HFF-Myc (cell line): ENCODE data around the gene LAMB1.

Experiments
- DNase-seq: peaks from one replicate; pipeline ENCODE4 v3.0.0-alpha.2; 2011; ENCODE audit warnings: low read depth; ENCODE audit errors: extremely low read depth
- H3K4me3 ChIP-seq: replicated peaks from 2 replicates; pipeline ENCODE4 v1.5.1; 2011; ENCODE audit warnings: low read depth, mild to moderate bottlenecking, control low read depth, low read length
- TF ChIP-seq, protein P1 (sequence below): IDR thresholded peaks from 2 replicates; pipeline ENCODE4 v1.5.1; 2012; ENCODE audit warnings: mild to moderate bottlenecking, low read depth, low read length, control low read depth; ENCODE audit errors: missing control alignments

LAMB1 gene

DNA sequence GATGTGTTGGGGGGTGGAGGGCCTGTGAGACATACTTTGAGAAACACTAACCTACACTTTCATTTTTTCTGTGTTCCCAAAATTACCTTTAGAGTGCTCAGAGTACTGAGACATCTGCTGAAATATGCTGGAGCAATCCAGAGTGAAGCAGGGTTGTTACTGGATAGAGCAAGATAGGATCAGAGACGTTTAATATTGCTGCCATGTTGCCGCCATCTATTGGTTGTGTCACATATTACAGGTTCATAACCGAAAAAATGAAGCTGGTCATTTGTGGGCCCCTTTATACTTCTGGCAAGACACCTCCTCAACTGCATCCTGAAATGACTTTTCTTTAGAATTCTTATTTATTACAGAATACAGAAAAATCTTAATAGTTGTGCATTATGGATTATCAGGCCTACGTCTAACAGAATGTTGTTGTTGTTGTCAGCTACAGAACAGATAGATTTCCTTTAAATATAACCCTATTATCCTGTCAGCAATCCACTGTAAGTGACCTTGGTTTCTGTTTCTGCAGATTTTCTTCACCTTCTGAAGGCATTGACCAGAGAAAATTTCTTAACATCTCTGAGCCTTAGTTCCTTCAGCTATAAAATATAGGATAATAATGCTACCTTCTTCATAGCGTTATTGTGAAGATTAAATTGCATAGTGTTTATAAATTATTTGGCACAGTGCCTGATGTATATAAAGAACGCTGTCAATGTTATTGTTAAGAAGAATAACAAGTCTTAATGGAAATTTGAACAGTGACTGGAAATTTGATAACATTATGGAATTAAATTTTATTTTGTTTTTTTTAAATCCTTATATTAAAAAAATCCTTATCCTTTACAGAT, 128.1 kb downstream of the LAMB1 start:
- TF ChIP-seq, protein P1, sequence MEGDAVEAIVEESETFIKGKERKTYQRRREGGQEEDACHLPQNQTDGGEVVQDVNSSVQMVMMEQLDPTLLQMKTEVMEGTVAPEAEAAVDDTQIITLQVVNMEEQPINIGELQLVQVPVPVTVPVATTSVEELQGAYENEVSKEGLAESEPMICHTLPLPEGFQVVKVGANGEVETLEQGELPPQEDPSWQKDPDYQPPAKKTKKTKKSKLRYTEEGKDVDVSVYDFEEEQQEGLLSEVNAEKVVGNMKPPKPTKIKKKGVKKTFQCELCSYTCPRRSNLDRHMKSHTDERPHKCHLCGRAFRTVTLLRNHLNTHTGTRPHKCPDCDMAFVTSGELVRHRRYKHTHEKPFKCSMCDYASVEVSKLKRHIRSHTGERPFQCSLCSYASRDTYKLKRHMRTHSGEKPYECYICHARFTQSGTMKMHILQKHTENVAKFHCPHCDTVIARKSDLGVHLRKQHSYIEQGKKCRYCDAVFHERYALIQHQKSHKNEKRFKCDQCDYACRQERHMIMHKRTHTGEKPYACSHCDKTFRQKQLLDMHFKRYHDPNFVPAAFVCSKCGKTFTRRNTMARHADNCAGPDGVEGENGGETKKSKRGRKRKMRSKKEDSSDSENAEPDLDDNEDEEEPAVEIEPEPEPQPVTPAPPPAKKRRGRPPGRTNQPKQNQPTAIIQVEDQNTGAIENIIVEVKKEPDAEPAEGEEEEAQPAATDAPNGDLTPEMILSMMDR = peak; percentile 62
- DNase-seq = peak; percentile 49
- H3K4me3 ChIP-seq = no peak overlapping the region

DNA sequence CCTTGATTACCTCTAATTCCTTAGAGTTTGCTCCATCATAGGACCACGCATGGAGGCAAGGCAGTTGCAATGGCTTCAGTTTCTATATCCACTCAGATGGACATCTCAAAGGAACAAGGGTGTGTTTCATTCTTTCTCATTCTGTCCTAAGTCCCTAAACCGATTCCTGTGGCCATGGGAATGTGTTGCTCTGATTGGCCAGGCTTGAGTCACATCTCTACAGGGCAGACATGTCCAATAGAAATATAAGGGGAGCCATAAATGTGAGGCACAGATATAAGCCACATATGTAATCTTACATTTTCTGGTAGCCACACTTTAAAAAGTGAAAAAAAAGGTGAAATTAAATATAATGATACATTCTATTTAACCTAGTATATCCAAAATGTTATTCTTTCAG, 128.8 kb downstream of the LAMB1 start:
- H3K4me3 ChIP-seq = no peak overlapping the region
- TF ChIP-seq, protein P1 = no peak
- DNase-seq = no peak
